Neural progenitor cell (in vitro differentiated cells): ENCODE results near the gene WLS. TPM values are rescaled to one million over a fixed set of nuclear protein-coding genes. Genes with fewer than 3 reads are reported as not detected.

Experiments
- DNase-seq: peaks from one replicate; pipeline ENCODE4 v3.0.0-alpha.2; 2016; ENCODE audit warnings: low spot score
- H2AFZ ChIP-seq: fragments of 200-600 bp; sonication (generic); replicated peaks from 2 replicates; pipeline ENCODE4 v1.6.1; 2016; ENCODE audit warnings: antibody characterized with exemption
- H3F3A ChIP-seq: fragments of 200-600 bp; sonication (generic); 2 replicates; pipeline ENCODE4 v1.6.1; 2016; ENCODE audit warnings: antibody characterized with exemption, low read depth
- H3K27ac ChIP-seq: fragments of 200-600 bp; sonication (generic); 2 replicates; pipeline ENCODE4 v1.5.1; 2016; ENCODE audit warnings: mild to moderate bottlenecking
- H3K27me3 ChIP-seq: fragments of 200-600 bp; sonication (generic); 2 replicates; pipeline ENCODE4 v1.6.1; 2016; ENCODE audit warnings: mild to moderate bottlenecking, moderate library complexity
- H3K36me3 ChIP-seq: fragments of 200-600 bp; sonication (generic); 2 replicates; pipeline ENCODE4 v1.5.1; 2016
- H3K4me1 ChIP-seq: fragments of 200-600 bp; sonication (generic); 2 replicates; pipeline ENCODE4 v1.6.1; 2016; ENCODE audit warnings: mixed run types
- H3K4me2 ChIP-seq: fragments of 200-600 bp; sonication (generic); 2 replicates; pipeline ENCODE4 v1.6.1; 2016
- H3K4me3 ChIP-seq: fragments of 200-600 bp; sonication (generic); 2 replicates; pipeline ENCODE4 v1.5.1; 2016
- H3K79me2 ChIP-seq: fragments of 200-600 bp; sonication (generic); 2 replicates; pipeline ENCODE4 v1.6.1; 2016; ENCODE audit warnings: low read depth
- H3K9ac ChIP-seq: fragments of 200-600 bp; sonication (generic); 2 replicates; pipeline ENCODE4 v1.6.1; 2016
- H3K9me3 ChIP-seq: fragments of 200-600 bp; sonication (generic); 2 replicates; pipeline ENCODE4 v1.5.1; 2016; ENCODE audit warnings: low read depth
- H4K20me1 ChIP-seq: fragments of 200-600 bp; sonication (generic); 2 replicates; pipeline ENCODE4 v1.6.1; 2016; ENCODE audit warnings: low read depth
- H3K27ac Mint-ChIP-seq: 3 replicates; pipeline ENCODE4 v1.8.0; 2021; ENCODE audit warnings: mixed read lengths
- H3K27me3 Mint-ChIP-seq: 2 replicates; pipeline ENCODE4 v1.8.0; 2022; ENCODE audit warnings: low read depth, mild to moderate bottlenecking, inconsistent platforms, moderate library complexity, mixed read lengths; ENCODE audit not compliant: insufficient read depth
- H3K36me3 Mint-ChIP-seq: 3 replicates; pipeline ENCODE4 v1.8.0; 2021; ENCODE audit warnings: mixed read lengths
- H3K4me1 Mint-ChIP-seq: 3 replicates; pipeline ENCODE4 v1.8.0; 2021; ENCODE audit warnings: mixed read lengths
- H3K4me3 Mint-ChIP-seq: 3 replicates; pipeline ENCODE4 v1.8.0; 2021; ENCODE audit warnings: mild to moderate bottlenecking, moderate library complexity, mixed read lengths
- H3K9me3 Mint-ChIP-seq: 3 replicates; pipeline ENCODE4 v1.8.0; 2020; ENCODE audit warnings: mixed read lengths
- EZH2 ChIP-seq: fragments of 200-600 bp; sonication (generic); IDR thresholded peaks from 2 replicates; pipeline ENCODE4 v1.6.1; 2017; ENCODE audit warnings: antibody characterized with exemption, mild to moderate bottlenecking, moderate library complexity
- EZH2phosphoT487 ChIP-seq: fragments of 200-600 bp; sonication (generic); IDR thresholded peaks from 2 replicates; pipeline ENCODE4 v1.6.1; 2017; ENCODE audit warnings: antibody characterized with exemption
- total RNA-seq: library from RNA; depleted of rRNA; stranded (reverse); fragments of >200 nt; gene quantifications from 2 replicates; pipeline ENCODE4 v1.2.3, GENCODE V29; 2015; ENCODE audit warnings: low replicate concordance
- TF ChIP-seq, protein P1 (sequence below): fragments of 200-600 bp; sonication (generic); IDR thresholded peaks from 2 replicates; pipeline ENCODE4 v1.5.1; 2017; ENCODE audit warnings: antibody characterized with exemption, mild to moderate bottlenecking

The WLS gene
- total RNA-seq, 1 donor from 2014 or later: 259 TPM

DNA sequence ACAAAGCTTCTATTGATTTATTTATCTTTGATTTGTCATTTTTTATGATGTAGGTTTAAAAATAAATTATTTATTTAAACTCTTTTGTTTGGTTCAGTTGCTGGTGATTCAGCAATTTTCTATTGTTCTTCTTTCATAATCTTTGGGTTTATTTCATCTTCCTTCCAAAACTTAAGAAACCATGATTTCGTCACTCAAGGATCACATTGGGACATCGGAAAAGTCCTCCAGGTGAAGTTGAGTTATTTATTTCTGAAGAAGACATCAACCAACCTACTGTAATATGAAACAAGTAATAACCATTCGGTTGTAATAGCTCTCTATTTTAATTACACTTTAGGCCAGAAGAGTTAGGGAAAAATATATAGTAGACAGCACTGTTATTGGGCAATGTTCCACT is 23.0 kb upstream of the WLS start:
- H3K4me1 ChIP-seq: peaks cover 9% of the 10 kb centered on the region
- H3K9me3 ChIP-seq: peaks cover 5% of the 10 kb centered on the region
- H3K27ac Mint-ChIP-seq: no peak overlapping the region
- peaks cover 12% of the 10 kb centered on the region for H3F3A ChIP-seq
- H4K20me1 ChIP-seq: no peaks in the 10 kb centered on the region
- no peak overlapping the region for H3K9ac ChIP-seq
- no peak overlapping the region for H3K27ac ChIP-seq
- TF ChIP-seq, protein P1, sequence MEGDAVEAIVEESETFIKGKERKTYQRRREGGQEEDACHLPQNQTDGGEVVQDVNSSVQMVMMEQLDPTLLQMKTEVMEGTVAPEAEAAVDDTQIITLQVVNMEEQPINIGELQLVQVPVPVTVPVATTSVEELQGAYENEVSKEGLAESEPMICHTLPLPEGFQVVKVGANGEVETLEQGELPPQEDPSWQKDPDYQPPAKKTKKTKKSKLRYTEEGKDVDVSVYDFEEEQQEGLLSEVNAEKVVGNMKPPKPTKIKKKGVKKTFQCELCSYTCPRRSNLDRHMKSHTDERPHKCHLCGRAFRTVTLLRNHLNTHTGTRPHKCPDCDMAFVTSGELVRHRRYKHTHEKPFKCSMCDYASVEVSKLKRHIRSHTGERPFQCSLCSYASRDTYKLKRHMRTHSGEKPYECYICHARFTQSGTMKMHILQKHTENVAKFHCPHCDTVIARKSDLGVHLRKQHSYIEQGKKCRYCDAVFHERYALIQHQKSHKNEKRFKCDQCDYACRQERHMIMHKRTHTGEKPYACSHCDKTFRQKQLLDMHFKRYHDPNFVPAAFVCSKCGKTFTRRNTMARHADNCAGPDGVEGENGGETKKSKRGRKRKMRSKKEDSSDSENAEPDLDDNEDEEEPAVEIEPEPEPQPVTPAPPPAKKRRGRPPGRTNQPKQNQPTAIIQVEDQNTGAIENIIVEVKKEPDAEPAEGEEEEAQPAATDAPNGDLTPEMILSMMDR: no peak
- no peak for TF ChIP-seq EZH2phosphoT487
- TF ChIP-seq EZH2: no peak
- H3K4me2 ChIP-seq: no peak overlapping the region
- H3K27me3 ChIP-seq: no peaks in the 10 kb centered on the region
- no peaks in the 10 kb centered on the region for H3K79me2 ChIP-seq
- H3K4me3 Mint-ChIP-seq: no peak overlapping the region
- peaks cover 9% of the 10 kb centered on the region for H3K4me1 Mint-ChIP-seq
- peaks cover 2% of the 10 kb centered on the region for H3K27me3 Mint-ChIP-seq
- peaks cover 6% of the 10 kb centered on the region for H3K36me3 Mint-ChIP-seq
- no peak overlapping the region for H3K4me3 ChIP-seq
- no peak for DNase-seq
- no peaks in the 10 kb centered on the region for H3K36me3 ChIP-seq
- H2AFZ ChIP-seq: no peak overlapping the region
- H3K9me3 Mint-ChIP-seq: peaks cover 9% of the 10 kb centered on the region

DNA sequence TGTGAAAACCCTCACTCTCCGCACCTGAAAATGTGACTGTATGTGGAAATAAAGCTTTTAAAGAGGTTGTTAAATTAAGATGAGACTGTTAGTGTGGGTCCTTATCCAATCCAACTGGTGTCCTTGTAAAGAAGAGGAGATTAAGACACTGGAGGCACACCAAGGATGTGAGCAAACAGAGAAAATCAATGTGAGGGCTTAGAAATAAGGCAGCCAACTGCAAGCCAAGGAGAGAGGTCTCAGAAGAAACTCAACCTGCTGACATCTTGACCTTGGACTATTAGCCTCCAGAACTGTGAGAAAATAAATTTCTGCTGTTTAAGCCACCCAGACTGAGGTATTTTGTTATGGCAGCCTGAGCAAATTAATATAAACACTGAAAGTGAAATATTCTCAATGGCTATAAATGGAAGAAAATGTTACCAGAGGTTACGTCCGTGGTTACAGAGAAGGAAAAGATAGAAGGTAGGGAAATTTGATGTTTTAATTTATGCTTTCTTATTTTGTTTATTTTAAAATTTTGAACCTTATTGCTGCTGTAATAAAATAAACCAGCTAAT is 22.4 kb upstream of the WLS start:
- H3K9me3 Mint-ChIP-seq: peaks cover 9% of the 10 kb centered on the region
- peaks cover 2% of the 10 kb centered on the region for H3K27me3 Mint-ChIP-seq
- peaks cover 7% of the 10 kb centered on the region for H3K36me3 Mint-ChIP-seq
- Histone ChIP-seq H3K27me3 (no peaks in the 10 kb centered on the region), H3K4me3 (no peak overlapping the region), H3F3A (peaks cover 12% of the 10 kb centered on the region), H3K36me3 (no peaks in the 10 kb centered on the region), H3K4me1 (peaks cover 9% of the 10 kb centered on the region), H2AFZ (no peak overlapping the region), H3K79me2 (no peaks in the 10 kb centered on the region), H4K20me1 (no peaks in the 10 kb centered on the region), H3K9ac (no peak overlapping the region), H3K4me2 (no peak overlapping the region), H3K9me3 (peaks cover 5% of the 10 kb centered on the region), H3K27ac (no peak overlapping the region)
- H3K27ac Mint-ChIP-seq: no peak overlapping the region
- H3K4me1 Mint-ChIP-seq: peaks cover 9% of the 10 kb centered on the region
- H3K4me3 Mint-ChIP-seq: no peak overlapping the region
- no peak for DNase-seq
- TF ChIP-seq EZH2phosphoT487 (no peak), EZH2 (no peak)
- TF ChIP-seq, protein P1: no peak

DNA sequence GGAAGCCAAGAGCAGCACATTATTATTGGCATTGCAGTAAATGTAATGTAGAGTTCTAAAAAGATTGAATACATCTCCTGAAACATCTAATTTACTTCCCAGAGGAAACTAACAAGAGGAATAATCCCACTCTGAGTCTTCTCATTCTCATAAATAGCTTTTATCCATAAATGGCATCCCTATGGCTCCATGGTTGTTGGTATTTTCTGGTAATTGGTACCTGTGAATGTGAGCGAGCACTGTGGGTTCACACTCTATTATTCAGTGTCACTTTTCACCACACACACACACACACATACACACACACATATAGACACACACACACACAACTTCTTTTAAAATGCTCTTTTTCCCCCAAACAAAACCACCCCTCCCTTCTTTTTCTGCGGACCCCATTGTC is 4.7 kb upstream of the WLS start:
- H3K4me3 ChIP-seq: no peak overlapping the region
- H3K27me3 Mint-ChIP-seq: peaks cover 5% of the 10 kb centered on the region
- no peak for DNase-seq
- peaks cover 15% of the 10 kb centered on the region for H3F3A ChIP-seq
- no peaks in the 10 kb centered on the region for H3K9me3 ChIP-seq
- no peak overlapping the region for H3K4me2 ChIP-seq
- peaks cover 49% of the 10 kb centered on the region for H3K27me3 ChIP-seq
- H3K36me3 Mint-ChIP-seq: peaks cover 2% of the 10 kb centered on the region
- no peak overlapping the region for H3K27ac Mint-ChIP-seq
- no peaks in the 10 kb centered on the region for H3K79me2 ChIP-seq
- TF ChIP-seq EZH2phosphoT487 (no peak), EZH2 (no peak)
- TF ChIP-seq, protein P1: no peak
- H3K27ac ChIP-seq: no peak overlapping the region
- H3K4me1 Mint-ChIP-seq: peaks cover 35% of the 10 kb centered on the region
- H3K4me1 ChIP-seq: peaks cover 31% of the 10 kb centered on the region
- H3K9ac ChIP-seq: no peak overlapping the region
- H3K36me3 ChIP-seq: no peaks in the 10 kb centered on the region
- no peak overlapping the region for H3K4me3 Mint-ChIP-seq
- peaks cover 4% of the 10 kb centered on the region for H3K9me3 Mint-ChIP-seq
- peaks cover 2% of the 10 kb centered on the region for H4K20me1 ChIP-seq
- H2AFZ ChIP-seq: no peak overlapping the region
